AG10803 (cell line): ENCODE measurements around the gene SCARB1.

ENCODE experiments used
- DNase-seq: peaks from one replicate; pipeline ENCODE4 v3.0.0; 2010; ENCODE audit warnings: low read depth
- H3K4me3 ChIP-seq: 2 replicates; pipeline ENCODE4 v1.5.1; 2011; ENCODE audit warnings: mild to moderate bottlenecking, low read length, control low read depth
- CTCF ChIP-seq: conservative IDR thresholded peaks from 2 replicates; pipeline ENCODE4 v1.5.1; 2011; ENCODE audit warnings: mild to moderate bottlenecking, low read length, control low read depth, inconsistent platforms

The SCARB1 gene

DNA sequence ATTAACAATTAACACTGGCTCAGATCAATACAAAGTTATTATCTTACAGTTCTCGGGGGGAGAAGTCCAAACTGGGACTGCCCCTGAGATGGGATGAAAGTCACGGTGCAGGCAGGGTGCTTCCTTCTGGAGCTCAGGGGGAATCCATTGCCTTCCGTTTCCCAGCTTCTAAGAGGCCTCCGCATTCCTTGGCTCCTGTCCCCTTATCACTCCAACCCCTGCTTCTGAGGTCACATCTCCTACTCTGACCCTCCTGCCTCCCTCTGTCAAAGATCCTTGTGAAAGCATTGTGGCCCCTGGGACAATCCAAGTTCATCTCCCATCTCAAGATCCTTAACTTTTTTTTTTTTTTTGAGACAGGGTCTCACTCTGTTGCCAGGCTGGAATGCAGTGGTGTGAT is 30.8 kb downstream of the SCARB1 start:
- DNase-seq = no peak
- H3K4me3 ChIP-seq = no peak overlapping the region
- TF ChIP-seq CTCF = no peak

DNA sequence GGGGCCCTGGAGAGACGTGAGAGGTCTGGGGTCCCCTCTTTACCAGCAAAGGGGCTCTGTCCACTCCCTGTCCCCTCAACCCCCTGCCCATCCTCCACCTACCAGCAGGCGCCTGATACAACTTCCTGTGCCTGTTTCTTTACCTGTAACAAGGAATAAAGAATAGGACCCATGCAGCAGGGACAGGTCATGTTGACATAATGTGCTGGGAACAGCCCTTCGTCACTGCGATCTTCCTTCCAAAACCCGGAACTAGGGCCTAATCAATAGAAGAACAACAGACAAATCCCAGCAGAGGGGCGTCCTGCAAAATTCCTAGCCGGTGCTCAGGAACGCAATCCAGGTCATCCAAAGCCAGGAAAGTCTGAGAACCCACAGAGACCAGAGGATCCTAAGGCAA is 32.1 kb downstream of the SCARB1 start:
- DNase-seq = no peak
- TF ChIP-seq CTCF = no peak
- H3K4me3 ChIP-seq = no peak overlapping the region

- no peak for TF ChIP-seq CTCF
- DNase-seq = no peak
- H3K4me3 ChIP-seq = no peak overlapping the region
Measured at GRCh38 chr12:124830306-124830705, 33.4 kb downstream of the SCARB1 start.

DNA sequence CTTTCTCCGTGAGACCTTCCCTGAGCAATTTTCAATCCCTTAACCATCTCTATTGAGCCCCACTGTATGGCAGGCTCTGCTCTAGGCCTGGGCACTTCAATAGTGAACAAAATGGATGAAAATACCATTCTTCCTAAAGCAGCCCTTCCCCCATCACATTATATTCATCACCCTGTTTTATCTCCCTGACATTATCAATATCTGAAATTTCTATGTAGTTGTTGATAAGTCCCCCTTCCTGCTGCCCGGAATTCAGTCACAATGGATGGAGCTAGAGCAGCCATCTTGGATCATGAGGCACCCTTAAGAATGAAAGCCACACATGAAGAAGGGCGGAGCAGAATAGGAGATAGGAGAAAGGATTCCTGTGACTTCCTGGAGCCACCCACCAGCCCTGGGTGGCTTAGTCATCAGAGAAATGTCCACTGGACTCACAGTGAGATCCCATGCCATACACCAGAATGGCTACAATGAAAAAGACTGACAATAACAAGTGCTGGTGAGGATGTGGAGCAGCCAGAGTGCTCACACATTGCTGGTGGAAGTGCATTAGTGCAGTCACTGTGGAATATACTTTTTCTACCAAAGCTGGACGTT is 33.9 kb downstream of the SCARB1 start:
- no peak for DNase-seq
- H3K4me3 ChIP-seq = no peak overlapping the region
- no peak for TF ChIP-seq CTCF

GRCh38 chr12:124829008-124829707 is 34.5 kb downstream of the SCARB1 start:
- 0 out of 2 replicates have a peak, but pooled peaks have one; percentile 6 for TF ChIP-seq CTCF
- H3K4me3 ChIP-seq = no peak overlapping the region
- DNase-seq = peak; percentile 92

- TF ChIP-seq CTCF = no peak
- H3K4me3 ChIP-seq = no peak overlapping the region
- DNase-seq = peak; percentile 51
Measured at GRCh38 chr12:124828264-124829007, 35.2 kb downstream of the SCARB1 start.
